PC-3 (cell line): ENCODE results near the gene PTBP1. TPM values are rescaled to one million over a fixed set of nuclear protein-coding genes. Genes with fewer than 3 reads are reported as not detected.

ENCODE experiments used
- ATAC-seq: fragments of 200-7000 bp; cut with Tn5 transposase; 2 replicates; pipeline ENCODE4 v1.9.1; 2020; ENCODE audit warnings: mild to moderate bottlenecking, moderate library complexity
- BruUV-seq: library from RNA; stranded (reverse); fragments of 400-500 nt; replicated peaks from 2 replicates; lab custom pipeline; 2021; lab: Mats Ljungman, UMichigan
- CTCF ChIA-PET: fragments of 300-600 bp; sonication (Branson Sonifier 250); formaldehyde crosslinking; loops from one replicate; lab custom pipeline; 2022; ENCODE audit warnings: antibody characterized with exemption; lab: Charles Lee
- POLR2A ChIA-PET: fragments of 300-600 bp; sonication (Branson Sonifier 250); formaldehyde crosslinking; loops from one replicate; lab custom pipeline; 2022; ENCODE audit warnings: antibody characterized with exemption; ENCODE audit not compliant: unreplicated experiment; lab: Charles Lee
- DNase-seq: peaks from one replicate; pipeline ENCODE4 v3.0.0-alpha.2; 2015
- H2AFZ ChIP-seq: fragments of 300-600 bp; sonication (generic); 2 replicates; pipeline ENCODE4 v1.6.0; 2016; ENCODE audit warnings: antibody characterized with exemption, low read length
- H3F3A ChIP-seq: fragments of 300-600 bp; sonication (generic); one replicate; pipeline ENCODE4 v1.6.0; 2017; ENCODE audit warnings: antibody characterized with exemption, low read length, control low read depth, mild to moderate bottlenecking; ENCODE audit not compliant: unreplicated experiment
- H3K27ac ChIP-seq: fragments of 300-600 bp; sonication (generic); 2 replicates; pipeline ENCODE4 v1.5.1; 2016; ENCODE audit warnings: mild to moderate bottlenecking, low read length
- H3K27me3 ChIP-seq: fragments of 300-600 bp; sonication (generic); 2 replicates; pipeline ENCODE4 v1.6.1; 2016; ENCODE audit warnings: low read length, mixed read lengths
- H3K36me3 ChIP-seq: fragments of 300-600 bp; sonication (generic); 2 replicates; pipeline ENCODE4 v1.6.1; 2016; ENCODE audit warnings: low read depth, mixed run types, low read length, mixed read lengths
- H3K4me1 ChIP-seq: fragments of 300-600 bp; sonication (generic); 2 replicates; pipeline ENCODE4 v1.5.1; 2016; ENCODE audit warnings: low read length; ENCODE audit not compliant: insufficient read depth
- H3K4me2 ChIP-seq: fragments of 300-600 bp; sonication (generic); 2 replicates; pipeline ENCODE4 v1.6.0; 2016; ENCODE audit warnings: low read length
- H3K4me3 ChIP-seq: fragments of 300-600 bp; sonication (generic); 2 replicates; pipeline ENCODE4 v1.5.1; 2016; ENCODE audit warnings: mild to moderate bottlenecking, low read length, mixed read lengths
- H3K79me2 ChIP-seq: fragments of 300-600 bp; sonication (generic); 2 replicates; pipeline ENCODE4 v1.6.1; 2017; ENCODE audit warnings: low read length, mixed read lengths
- H3K9ac ChIP-seq: fragments of 300-600 bp; sonication (generic); 2 replicates; pipeline ENCODE4 v1.6.0; 2016; ENCODE audit warnings: mild to moderate bottlenecking, low read length
- H3K9me2 ChIP-seq: fragments of 300-600 bp; sonication (generic); replicated peaks from 2 replicates; pipeline ENCODE4 v1.6.1; 2016; ENCODE audit warnings: mixed run types, low read length, mixed read lengths
- H3K9me3 ChIP-seq: fragments of 300-600 bp; sonication (generic); 2 replicates; pipeline ENCODE4 v1.6.1; 2016; ENCODE audit warnings: low read length, mixed read lengths
- H4K20me1 ChIP-seq: fragments of 300-600 bp; sonication (generic); 2 replicates; pipeline ENCODE4 v1.6.1; 2016; ENCODE audit warnings: low read length, mixed read lengths
- CTCF ChIP-seq: fragments of 300-600 bp; sonication (generic); conservative IDR thresholded peaks from 2 replicates; pipeline ENCODE4 v1.5.1; 2017; ENCODE audit warnings: antibody characterized with exemption, low read depth, mild to moderate bottlenecking, low read length
- EZH2 ChIP-seq: fragments of 300-600 bp; sonication (generic); IDR thresholded peaks from one replicate; pipeline ENCODE4 v1.6.1; 2017; ENCODE audit warnings: antibody characterized with exemption, mild to moderate bottlenecking, low read length; ENCODE audit not compliant: unreplicated experiment
- EZH2phosphoT487 ChIP-seq: fragments of 300-600 bp; sonication (generic); IDR thresholded peaks from 2 replicates; pipeline ENCODE4 v1.6.1; 2018; ENCODE audit warnings: mild to moderate bottlenecking, antibody characterized with exemption, low read length, borderline replicate concordance
- intact Hi-C: fragments of 100-400 bp; cut with micrococcal nuclease; formaldehyde crosslinking; loops from 2 replicates; pipeline ENCODE4 v1.9.0; 2023
- total RNA-seq: library from RNA; depleted of rRNA; stranded (reverse); fragments of >200 nt; gene quantifications from 2 replicates; pipeline ENCODE4 v1.2.3, GENCODE V29; 2014

PTBP1 gene
- total RNA-seq, 1 experiment from 2014 or later, result 412 TPM

GRCh38 chr19:776549-776948 lies 20.7 kb upstream of the PTBP1 start:
- no peak for TF ChIP-seq CTCF
- TF ChIP-seq EZH2, result no peak
- no peak for TF ChIP-seq EZH2phosphoT487
- H3K27me3 ChIP-seq, result no peaks in the 10 kb centered on the region
- DNase-seq, result no peak
- no peaks in the 10 kb centered on the region for H3F3A ChIP-seq
- H3K79me2 ChIP-seq, result peaks cover 6% of the 10 kb centered on the region
- H4K20me1 ChIP-seq, result no peaks in the 10 kb centered on the region
- H3K9me3 ChIP-seq, result no peaks in the 10 kb centered on the region
- H3K36me3 ChIP-seq, result no peaks in the 10 kb centered on the region
- H3K4me1 ChIP-seq, result no peaks in the 10 kb centered on the region
- H2AFZ ChIP-seq, result no peak overlapping the region
- no peak overlapping the region for H3K4me3 ChIP-seq
- no peak overlapping the region for H3K4me2 ChIP-seq
- ChIA-PET CTCF (no interaction called here), POLR2A (no interaction called here)
- BruUV-seq, result no TSS peak
- no peak overlapping the region for H3K9ac ChIP-seq
- no peaks in the 10 kb centered on the region for H3K9me2 ChIP-seq
- intact Hi-C loops, result no loop called here
- ATAC-seq, result no peak
- no peak overlapping the region for H3K27ac ChIP-seq

DNA sequence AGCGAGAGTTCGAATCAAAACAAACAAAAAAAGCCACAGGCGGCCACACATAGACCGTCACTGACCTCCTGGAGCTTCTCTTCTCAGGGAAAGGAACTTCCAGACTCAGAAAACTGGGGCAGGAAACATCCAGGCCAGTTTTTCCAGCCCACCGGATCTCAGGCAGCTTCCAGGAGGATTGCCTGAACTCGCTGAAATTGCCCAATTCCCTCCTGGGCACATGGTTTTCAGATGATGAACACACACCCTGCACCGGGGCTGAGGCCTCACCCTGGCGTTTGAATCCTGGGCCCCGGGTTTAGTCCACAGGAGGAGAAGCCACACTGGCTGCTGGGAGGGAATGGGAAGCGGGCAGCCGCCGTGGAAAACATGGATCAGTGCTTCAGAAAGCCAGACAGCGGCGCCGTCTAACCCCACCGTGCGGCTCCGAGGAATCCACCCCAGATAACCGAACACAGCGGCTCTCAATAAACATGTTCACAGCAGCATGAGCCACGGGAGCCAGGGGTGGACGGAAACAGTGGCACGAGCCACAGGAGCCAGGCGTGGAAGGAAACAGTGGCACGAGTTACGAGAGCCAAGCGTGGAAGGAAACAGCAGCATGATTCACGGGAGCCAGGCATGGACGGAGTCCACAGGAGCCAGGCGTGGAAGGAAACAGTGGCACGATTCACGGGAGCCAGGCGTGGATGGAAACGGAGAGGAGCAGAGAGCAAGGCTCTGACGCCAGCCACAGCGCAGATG lies 18.2 kb upstream of the PTBP1 start:
- ATAC-seq (no peak; the same call in 1 of the 2 replicates), DNase-seq (peak; percentile 73)
- TF ChIP-seq EZH2 (no peak), CTCF (no peak), EZH2phosphoT487 (no peak)
- Histone ChIP-seq H3K4me2 (no peak overlapping the region), H3K9me3 (no peaks in the 10 kb centered on the region), H3K9me2 (no peaks in the 10 kb centered on the region), H4K20me1 (no peaks in the 10 kb centered on the region), H3K27me3 (no peaks in the 10 kb centered on the region), H3K9ac (no peak overlapping the region), H3K4me3 (no peak overlapping the region), H2AFZ (no peak overlapping the region), H3F3A (no peaks in the 10 kb centered on the region), H3K36me3 (no peaks in the 10 kb centered on the region), H3K27ac (peak overlapping the region; percentile 6; the same call in 1 of the 2 replicates), H3K4me1 (peaks cover 8% of the 10 kb centered on the region; the same call in 1 of the 2 replicates), H3K79me2 (peaks cover 31% of the 10 kb centered on the region)
- POLR2A ChIA-PET, result no interaction called here
- no TSS peak for BruUV-seq
- intact Hi-C loops, result no loop called here
- CTCF ChIA-PET, result no interaction called here

- no peaks in the 10 kb centered on the region for H3K9me3 ChIP-seq
- no peaks in the 10 kb centered on the region for H4K20me1 ChIP-seq
- POLR2A ChIA-PET, result no interaction called here
- no peaks in the 10 kb centered on the region for H3K27me3 ChIP-seq
- no TSS peak for BruUV-seq
- H3K27ac ChIP-seq, result no peak overlapping the region
- intact Hi-C loops, result no loop called here
- H3K36me3 ChIP-seq, result no peaks in the 10 kb centered on the region
- DNase-seq, result no peak
- H3K4me1 ChIP-seq, result peaks cover 12% of the 10 kb centered on the region; the same call in 1 of the 2 replicates
- H3K9me2 ChIP-seq, result no peaks in the 10 kb centered on the region
- H3K4me2 ChIP-seq, result no peak overlapping the region; the same call in 1 of the 2 replicates
- no peaks in the 10 kb centered on the region for H3F3A ChIP-seq
- no peak overlapping the region for H3K9ac ChIP-seq
- H3K79me2 ChIP-seq, result peaks cover 48% of the 10 kb centered on the region
- TF ChIP-seq CTCF (no peak), EZH2phosphoT487 (no peak), EZH2 (no peak)
- H2AFZ ChIP-seq, result no peak overlapping the region
- H3K4me3 ChIP-seq, result no peak overlapping the region
- no peak for ATAC-seq
- CTCF ChIA-PET, result no interaction called here
Observed at GRCh38 chr19:780935-781334, 16.3 kb upstream of the PTBP1 start.
